Measurements from ENCODE around the gene GPA33. TPM values are rescaled to one million over a fixed set of nuclear protein-coding genes. Genes with fewer than 3 reads are reported as not detected.

GPA33 gene
- total and polyA plus RNA-seq, 9 of the 15 experiments (the other 6 are each of a cell fraction or from before 2014, with no cell fraction given): 0.13 TPM; not detected in 8

- Histone ChIP-seq H2AFZ (ENCODE audit: low read depth, low read length) (no peak overlapping the region), H3K4me1 (replicated peaks in 1 of 2; ENCODE audit: control insufficient read depth in 2 of 2, insufficient read depth in 2 of 2, low read length in 2 of 2) (no peaks in the 10 kb centered on the region), H3K9me3 (replicated peaks; ENCODE audit: control insufficient read depth, insufficient read depth, low read depth, low read length) (no peaks in the 10 kb centered on the region), H3K9me1 (ENCODE audit: control insufficient read depth, insufficient read depth, low read length) (no peaks in the 10 kb centered on the region), H3K27me3 (ENCODE audit: control insufficient read depth in 2 of 2, insufficient read depth in 2 of 2, low read length in 2 of 2) (peaks cover 12 to 14% of the 10 kb centered on the region in 2 experiments; a peak in 4 of 5 replicates), H3K4me2 (ENCODE audit: insufficient read depth, low read length) (no peak overlapping the region), H3K9ac (ENCODE audit: insufficient read depth in 1 of 2, low read depth in 2 of 2, low read length in 2 of 2) (no peak overlapping the region), H3K4me3 (no peak overlapping the region), H3K36me3 (ENCODE audit: control insufficient read depth, insufficient read depth, low read length) (no peaks in the 10 kb centered on the region), H3K27ac (ENCODE audit: extremely low read depth, low read depth, low read length) (no peak overlapping the region), H3K79me2 (ENCODE audit: control insufficient read depth, insufficient read depth, low read length) (no peaks in the 10 kb centered on the region), H4K20me1 (replicated peaks; ENCODE audit: control insufficient read depth, insufficient read depth, low read length) (no peaks in the 10 kb centered on the region)
- WGBS (ENCODE audit: insufficient coverage, low coverage, missing lambda C conversion rate): 4% methylated on average over 1 of the region's 1 CpG
- ChIA-PET POLR2A (interaction anchor here (0.6 to 2.0 kb wide), 5 partner anchors 11 to 21 kb away, joined by 3 to 8 read pairs (median 5); no protein-coding TSS in a partner anchor), CTCF (ENCODE audit: low intra/inter-chr PET ratio) (no interaction called here)
- ATAC-seq (no peak), DNase-seq (ENCODE audit: extremely low read depth in 1 of 4, low spot score in 3 of 4) (no peak), FAIRE-seq (no peak)
- in situ Hi-C loops (cut with MboI) (no loop called here), intact Hi-C loops (cut with micrococcal nuclease) (loop anchor here (1.0 kb wide), 1 partner anchor 37 kb away; no protein-coding TSS in a partner anchor)
- BruUV-seq (replicated peaks): no TSS peak
- TF ChIP-seq MGA (IDR thresholded peaks at IDR 0.05) (no peak), ZNF3 (CRISPR knock-in tag; IDR thresholded peaks at IDR 0.05) (no peak), COPS2 (conservative IDR thresholded peaks at IDR 0.05) (no peak), WHSC1 (IDR thresholded peaks at IDR 0.05; ENCODE audit: low read length) (no peak), RNF219 (CRISPR knock-in tag; IDR thresholded peaks at IDR 0.05) (no peak), RHOXF2B (CRISPR knock-in tag; conservative IDR thresholded peaks at IDR 0.05) (no peak), SAFB (IDR thresholded peaks at IDR 0.05; ENCODE audit: borderline replicate concordance, low read depth, low read length) (no peak), NONO (IDR thresholded peaks at IDR 0.05; ENCODE audit: low read depth in 2 of 2, low read length in 1 of 2) (no peak), SMAD2 (IDR thresholded peaks at IDR 0.05; ENCODE audit: low read depth, low read length) (no peak)
Observed at GRCh38 chr1:167138703-167139102, 48.5 kb upstream of the GPA33 start.
